Measurements from ENCODE around the gene AFAP1. TPM values are rescaled to one million over a fixed set of nuclear protein-coding genes. Genes with fewer than 3 reads are reported as not detected.

AFAP1 gene
- total RNA-seq, 2 donors from 2014 or later, result 32.1 to 40.1 TPM

DNA sequence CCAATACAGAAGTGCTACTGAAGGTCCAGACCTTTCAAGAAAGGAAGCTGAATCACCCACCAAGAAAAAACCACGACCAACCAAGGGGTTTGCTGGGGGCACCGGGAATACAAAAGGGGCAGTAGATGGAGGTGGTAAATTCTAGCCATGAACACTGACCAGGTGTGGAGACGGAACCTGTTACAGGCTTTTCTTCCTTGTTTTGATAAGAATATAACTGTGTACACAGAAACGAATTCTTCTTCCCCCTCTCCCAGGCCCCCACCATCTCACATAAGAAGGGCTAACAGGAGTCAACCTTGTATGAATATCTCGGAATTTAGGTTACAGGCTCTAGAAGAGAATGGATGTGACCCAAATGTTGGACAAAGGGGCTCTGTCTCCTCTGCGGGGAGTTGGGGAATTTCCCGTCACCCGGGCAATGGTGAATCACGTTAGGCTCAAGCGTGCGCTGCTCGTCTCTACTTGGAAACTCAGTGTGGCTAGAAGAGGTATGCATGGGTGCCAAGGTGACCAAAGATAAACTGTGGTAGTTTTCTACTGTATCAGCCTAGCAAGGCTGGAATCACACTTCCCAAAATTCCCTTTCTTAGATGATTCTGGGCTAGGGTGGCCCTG, 87.0 kb downstream of the AFAP1 start:
- Histone ChIP-seq H3K9me3 (no peaks in the 10 kb centered on the region), H3K4me1 (ENCODE audit: control insufficient read depth in 1 of 2, low read depth in 2 of 2) (peaks cover 11 to 42% of the 10 kb centered on the region in 2 donors), H3K4me3 (no peak overlapping the region), H3K27ac (no peak overlapping the region), H3K36me3 (no peaks in the 10 kb centered on the region), H3K27me3 (replicated peaks; ENCODE audit: insufficient read depth) (no peaks in the 10 kb centered on the region)
- DNase-seq (ENCODE audit: low spot score), result no peak
- TF ChIP-seq, protein P1, sequence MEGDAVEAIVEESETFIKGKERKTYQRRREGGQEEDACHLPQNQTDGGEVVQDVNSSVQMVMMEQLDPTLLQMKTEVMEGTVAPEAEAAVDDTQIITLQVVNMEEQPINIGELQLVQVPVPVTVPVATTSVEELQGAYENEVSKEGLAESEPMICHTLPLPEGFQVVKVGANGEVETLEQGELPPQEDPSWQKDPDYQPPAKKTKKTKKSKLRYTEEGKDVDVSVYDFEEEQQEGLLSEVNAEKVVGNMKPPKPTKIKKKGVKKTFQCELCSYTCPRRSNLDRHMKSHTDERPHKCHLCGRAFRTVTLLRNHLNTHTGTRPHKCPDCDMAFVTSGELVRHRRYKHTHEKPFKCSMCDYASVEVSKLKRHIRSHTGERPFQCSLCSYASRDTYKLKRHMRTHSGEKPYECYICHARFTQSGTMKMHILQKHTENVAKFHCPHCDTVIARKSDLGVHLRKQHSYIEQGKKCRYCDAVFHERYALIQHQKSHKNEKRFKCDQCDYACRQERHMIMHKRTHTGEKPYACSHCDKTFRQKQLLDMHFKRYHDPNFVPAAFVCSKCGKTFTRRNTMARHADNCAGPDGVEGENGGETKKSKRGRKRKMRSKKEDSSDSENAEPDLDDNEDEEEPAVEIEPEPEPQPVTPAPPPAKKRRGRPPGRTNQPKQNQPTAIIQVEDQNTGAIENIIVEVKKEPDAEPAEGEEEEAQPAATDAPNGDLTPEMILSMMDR (IDR thresholded peaks at IDR 0.05), result no peak
- ATAC-seq (ENCODE audit: insufficient number of reproducible peaks, low FRiP score, low read depth), result no peak

DNA sequence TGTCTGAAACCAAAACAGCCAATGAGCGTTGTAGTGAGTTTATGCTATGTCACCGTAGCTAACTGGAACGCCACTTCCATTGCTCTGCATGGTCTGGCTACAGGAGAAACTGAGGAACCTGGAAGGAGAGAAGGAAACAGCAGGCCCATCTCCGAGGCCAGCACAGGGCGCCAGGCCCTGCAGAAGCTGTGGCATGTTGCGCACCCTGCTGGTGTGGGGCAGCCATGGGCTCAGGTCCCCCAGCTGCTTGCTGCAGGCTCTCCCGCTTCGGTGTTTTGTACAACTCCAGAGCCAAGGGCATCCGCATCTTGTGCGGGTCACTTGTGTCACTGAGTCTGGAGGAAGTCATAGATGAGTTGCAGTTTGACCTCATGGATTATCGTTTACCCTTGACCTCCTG, 89.2 kb downstream of the AFAP1 start:
- H3K27me3 ChIP-seq (replicated peaks; ENCODE audit: insufficient read depth), result no peaks in the 10 kb centered on the region
- no peak overlapping the region for H3K4me3 ChIP-seq
- no peak for DNase-seq (ENCODE audit: low spot score)
- no peaks in the 10 kb centered on the region for H3K9me3 ChIP-seq
- ATAC-seq (ENCODE audit: insufficient number of reproducible peaks, low FRiP score, low read depth), result no peak
- TF ChIP-seq, protein P1 (IDR thresholded peaks at IDR 0.05), result no peak
- peaks cover 0 to 29% of the 10 kb centered on the region in 2 donors for H3K4me1 ChIP-seq (ENCODE audit: control insufficient read depth in 1 of 2, low read depth in 2 of 2)
- no peaks in the 10 kb centered on the region for H3K36me3 ChIP-seq
- H3K27ac ChIP-seq, result no peak overlapping the region

DNA sequence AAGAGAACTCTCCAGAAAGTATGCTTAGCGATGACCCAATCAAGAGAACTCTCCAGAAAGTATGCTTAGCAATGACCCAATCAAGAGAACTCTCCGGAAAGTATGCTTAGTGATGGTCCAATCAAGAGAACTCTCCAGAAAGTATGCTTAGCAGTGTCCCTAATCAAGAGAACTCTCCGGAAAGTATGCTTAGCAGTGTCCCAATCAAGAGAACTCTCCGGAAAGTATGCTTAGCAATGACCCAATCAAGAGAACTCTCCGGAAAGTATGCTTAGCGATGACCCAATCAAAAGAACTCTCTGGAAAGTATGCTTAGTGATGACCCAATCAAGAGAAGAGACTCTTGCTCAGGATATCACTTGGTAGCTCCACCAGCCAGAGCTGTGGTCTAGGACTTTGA, 92.5 kb downstream of the AFAP1 start:
- Histone ChIP-seq H3K4me3 (no peak overlapping the region), H3K36me3 (no peaks in the 10 kb centered on the region), H3K27me3 (replicated peaks; ENCODE audit: insufficient read depth) (no peaks in the 10 kb centered on the region), H3K9me3 (no peaks in the 10 kb centered on the region), H3K27ac (no peak overlapping the region), H3K4me1 (ENCODE audit: control insufficient read depth in 1 of 2, low read depth in 2 of 2) (peaks cover 14 to 32% of the 10 kb centered on the region in 2 donors)
- DNase-seq (ENCODE audit: low spot score), result no peak
- TF ChIP-seq, protein P1 (IDR thresholded peaks at IDR 0.05), result no peak
- ATAC-seq (ENCODE audit: insufficient number of reproducible peaks, low FRiP score, low read depth), result no peak

DNA sequence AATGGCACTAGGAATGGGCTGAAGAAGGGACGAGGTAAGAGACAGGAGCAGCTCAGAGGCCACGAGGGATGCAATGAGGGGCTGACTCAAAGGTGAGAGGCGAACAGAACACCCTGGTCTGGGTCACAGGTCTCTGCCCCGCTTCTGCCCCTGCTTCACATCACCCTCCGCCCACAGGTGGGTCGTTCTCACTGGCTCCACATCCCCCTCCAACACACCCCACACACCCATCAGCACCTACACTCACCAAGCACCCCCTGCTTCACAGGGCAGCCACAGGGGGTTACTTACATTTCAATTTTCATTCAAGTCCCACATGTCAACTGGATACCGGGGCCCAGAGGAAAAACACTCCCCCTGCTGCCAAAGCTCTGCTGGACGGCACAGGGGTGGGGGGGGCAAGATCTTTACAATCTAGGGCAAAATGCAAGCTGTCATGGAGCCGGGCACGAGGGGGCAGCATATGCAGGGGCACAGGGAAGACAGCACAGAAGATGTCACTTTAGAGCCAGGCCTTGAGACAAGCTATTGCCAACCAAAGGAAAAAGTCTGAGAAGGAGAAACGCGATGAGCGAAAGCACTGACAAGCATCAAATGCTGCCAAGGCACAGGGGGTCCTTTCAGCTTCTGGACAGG, 94.0 kb downstream of the AFAP1 start:
- Histone ChIP-seq H3K9me3 (no peaks in the 10 kb centered on the region), H3K4me1 (ENCODE audit: control insufficient read depth in 1 of 2, low read depth in 2 of 2) (peaks cover 18 to 45% of the 10 kb centered on the region in 2 donors), H3K36me3 (no peaks in the 10 kb centered on the region), H3K4me3 (no peak overlapping the region), H3K27me3 (replicated peaks; ENCODE audit: insufficient read depth) (no peaks in the 10 kb centered on the region), H3K27ac (no peak overlapping the region)
- TF ChIP-seq, protein P1 (IDR thresholded peaks at IDR 0.05), result no peak
- DNase-seq (ENCODE audit: low spot score) (no peak), ATAC-seq (ENCODE audit: insufficient number of reproducible peaks, low FRiP score, low read depth) (no peak)

DNA sequence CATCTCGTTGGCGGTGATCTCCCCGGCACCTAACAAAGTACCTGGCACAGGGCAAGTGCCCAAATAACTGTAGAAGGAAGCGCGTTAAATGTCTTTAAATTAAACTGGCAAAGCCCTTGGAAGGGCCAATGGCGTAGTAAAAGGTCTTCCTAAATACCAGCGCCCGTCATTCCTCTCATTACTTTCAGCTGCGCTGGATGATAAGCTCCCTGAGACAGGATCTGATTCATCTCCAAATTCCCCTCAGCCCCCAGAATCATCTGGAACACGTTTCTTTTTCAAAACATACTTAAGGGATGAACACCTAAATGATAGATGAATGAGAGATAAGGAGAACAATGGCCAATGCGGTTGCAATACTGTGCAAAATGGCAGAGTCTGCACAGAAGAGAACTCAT, 95.1 kb downstream of the AFAP1 start:
- no peak for ATAC-seq (ENCODE audit: insufficient number of reproducible peaks, low FRiP score, low read depth)
- TF ChIP-seq, protein P1 (IDR thresholded peaks at IDR 0.05), result no peak
- Histone ChIP-seq H3K4me1 (ENCODE audit: control insufficient read depth in 1 of 2, low read depth in 2 of 2) (peaks cover 18 to 45% of the 10 kb centered on the region in 2 donors), H3K27ac (peak overlapping the region in 1 of 2 donors; percentile 91), H3K4me3 (no peak overlapping the region), H3K9me3 (no peaks in the 10 kb centered on the region), H3K36me3 (no peaks in the 10 kb centered on the region), H3K27me3 (replicated peaks; ENCODE audit: insufficient read depth) (no peaks in the 10 kb centered on the region)
- no peak for DNase-seq (ENCODE audit: low spot score)

Data from thoracic aorta (tissue), 2 donors.